Globus pallidus (tissue), 1 donor: ENCODE data around the gene SEC23B.

Experiments
- DNase-seq: peaks from one replicate; pipeline ENCODE4 v3.0.0-alpha.2; 2015; ENCODE audit warnings: low spot score

The SEC23B gene

DNA sequence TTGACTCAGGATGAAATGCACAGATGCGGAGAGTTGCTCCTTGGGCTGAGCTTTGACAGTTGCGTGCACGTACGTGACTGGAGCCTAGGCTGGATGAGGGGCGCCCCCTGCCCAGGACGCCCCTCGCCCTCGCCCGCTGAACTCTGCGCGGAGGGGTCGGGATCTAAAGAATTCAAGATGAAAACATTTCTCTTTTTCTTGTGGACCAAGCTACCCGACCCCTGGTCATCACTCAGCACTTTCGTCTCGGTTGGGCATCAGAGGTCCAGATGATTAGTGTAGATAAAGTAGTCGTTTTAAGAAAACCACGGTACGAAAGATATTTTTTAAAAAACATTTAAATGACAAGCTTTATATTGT is 80.8 kb downstream of the SEC23B start:
- peak; percentile 37 for DNase-seq

DNA sequence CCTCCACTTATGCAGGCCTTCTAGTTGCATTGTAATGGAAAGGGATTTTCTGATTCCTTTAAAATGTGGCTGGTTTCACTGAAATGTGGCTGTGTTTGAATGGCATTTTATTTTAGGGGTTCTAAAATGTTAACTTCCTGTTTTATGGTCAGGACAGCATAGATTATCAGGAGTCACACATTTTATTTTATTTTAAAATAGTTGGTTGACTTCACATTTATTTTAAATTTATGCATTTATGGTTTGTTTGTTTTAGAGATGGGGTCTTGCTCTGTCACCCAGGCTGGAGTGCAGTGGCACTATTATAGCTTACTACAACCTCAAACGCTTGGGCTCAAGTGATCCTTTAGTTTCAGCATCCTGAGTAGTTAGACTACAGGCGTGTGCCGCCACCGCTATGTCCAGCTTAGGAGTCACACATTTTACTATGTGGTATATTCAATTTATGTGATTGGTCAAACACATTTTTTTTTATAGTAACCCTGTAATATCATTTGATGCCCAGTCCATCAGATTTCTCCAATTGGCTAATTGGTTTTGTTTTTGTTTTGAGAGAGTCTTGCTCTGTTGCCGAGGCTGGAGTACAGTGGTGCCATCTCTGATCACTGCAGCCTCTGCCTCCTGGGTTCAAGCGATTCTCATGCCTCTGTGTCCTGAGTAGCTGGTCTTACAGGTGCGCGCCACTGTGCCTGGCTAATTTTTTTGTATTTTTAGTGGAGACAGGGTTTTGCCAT is 82.4 kb downstream of the SEC23B start:
- DNase-seq = no peak

DNA sequence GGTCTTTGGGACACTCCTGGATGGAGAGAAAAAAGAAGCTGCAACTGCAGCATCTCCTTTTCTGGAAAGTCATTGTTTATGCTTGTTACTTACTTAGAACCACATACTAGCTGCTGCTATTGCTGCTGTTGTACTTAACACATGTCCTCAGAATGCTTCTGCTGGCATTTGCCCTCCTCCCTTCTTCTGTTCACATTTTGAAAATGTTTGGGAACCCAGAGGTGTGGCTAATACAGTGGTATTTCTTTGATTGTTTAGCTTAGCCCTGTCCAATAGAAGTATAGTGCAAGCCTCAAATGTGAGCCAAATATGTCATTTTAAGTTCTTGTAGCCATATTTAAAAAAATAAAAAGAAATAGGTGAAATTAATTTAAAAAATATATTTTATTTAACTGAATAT is 88.5 kb downstream of the SEC23B start:
- no peak for DNase-seq

DNA sequence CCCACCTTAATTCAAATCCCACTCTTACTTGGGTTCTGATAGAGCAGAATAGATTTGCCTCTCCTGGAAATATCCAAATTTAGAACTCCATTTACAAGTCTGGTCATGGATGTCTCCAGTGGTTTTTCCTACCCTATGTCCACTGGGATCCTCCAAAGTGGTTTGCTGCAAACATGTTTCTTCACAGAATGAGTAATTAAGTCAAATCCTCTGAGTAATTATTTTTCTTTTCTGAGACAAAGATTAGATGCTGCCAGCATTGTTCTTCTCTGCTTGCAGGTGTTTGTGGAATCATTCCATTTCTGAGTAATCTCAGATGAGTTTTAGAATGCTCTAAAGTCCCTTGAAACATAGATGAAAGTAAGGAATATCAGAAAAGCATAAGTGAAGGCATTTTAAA is 102.0 kb downstream of the SEC23B start:
- DNase-seq = no peak
